ENCODE results near the gene MID1.

MID1 gene

GRCh38 chrX:10507876-10508275, 112.5 kb downstream of the MID1 start:
- Histone ChIP-seq H3K27me3 (ENCODE audit: low read depth, low read length) (no peaks in the 10 kb centered on the region), H3K36me3 (ENCODE audit: control insufficient read depth in 1 of 2, insufficient read depth in 2 of 2, low read length in 2 of 2) (no peaks in the 10 kb centered on the region), H3K4me3 (ENCODE audit: low read depth in 1 of 2, low read length in 2 of 2) (no peak overlapping the region), H3K4me1 (ENCODE audit: control insufficient read depth in 1 of 2, insufficient read depth in 2 of 2, low read length in 2 of 2) (peaks cover 0 to 7% of the 10 kb centered on the region in 2 donors), H3K27ac (ENCODE audit: low read length) (no peak overlapping the region), H3K9me3 (ENCODE audit: control insufficient read depth in 1 of 2, low read length in 2 of 2) (no peaks in the 10 kb centered on the region)

DNA sequence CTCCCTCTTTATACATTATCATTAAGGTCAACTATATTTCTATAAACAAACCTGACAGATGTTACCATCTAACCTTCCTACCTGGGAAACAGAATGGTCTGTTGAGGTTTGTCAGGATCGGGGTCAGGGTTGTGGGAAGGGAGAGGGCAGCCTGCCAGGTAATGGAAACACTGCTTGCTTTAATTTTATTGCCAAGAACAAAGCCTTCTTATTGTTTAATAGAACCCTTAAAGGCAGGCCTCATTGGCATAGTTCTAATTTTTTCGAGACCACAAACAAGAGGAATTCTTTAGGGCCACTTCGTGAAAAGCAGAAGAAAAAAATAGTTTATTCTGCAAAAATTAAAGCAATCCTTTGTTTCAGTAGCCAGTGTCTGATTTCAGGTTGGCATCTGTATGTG, 113.2 kb downstream of the MID1 start:
- Histone ChIP-seq H3K4me1 (ENCODE audit: control insufficient read depth in 1 of 2, insufficient read depth in 2 of 2, low read length in 2 of 2) (peaks cover 0 to 12% of the 10 kb centered on the region in 2 donors), H3K27me3 (ENCODE audit: low read depth, low read length) (no peaks in the 10 kb centered on the region), H3K36me3 (ENCODE audit: control insufficient read depth in 1 of 2, insufficient read depth in 2 of 2, low read length in 2 of 2) (no peaks in the 10 kb centered on the region), H3K4me3 (ENCODE audit: low read depth in 1 of 2, low read length in 2 of 2) (no peak overlapping the region), H3K9me3 (ENCODE audit: control insufficient read depth in 1 of 2, low read length in 2 of 2) (no peaks in the 10 kb centered on the region), H3K27ac (ENCODE audit: low read length) (no peak overlapping the region)

GRCh38 chrX:10506781-10507180, 113.6 kb downstream of the MID1 start:
- H3K4me1 ChIP-seq (ENCODE audit: control insufficient read depth in 1 of 2, insufficient read depth in 2 of 2, low read length in 2 of 2): peaks cover 0 to 12% of the 10 kb centered on the region in 2 donors
- H3K9me3 ChIP-seq (ENCODE audit: control insufficient read depth in 1 of 2, low read length in 2 of 2): no peaks in the 10 kb centered on the region
- H3K4me3 ChIP-seq (ENCODE audit: low read depth in 1 of 2, low read length in 2 of 2): no peak overlapping the region
- H3K36me3 ChIP-seq (ENCODE audit: control insufficient read depth in 1 of 2, insufficient read depth in 2 of 2, low read length in 2 of 2): no peaks in the 10 kb centered on the region
- H3K27ac ChIP-seq (ENCODE audit: low read length): no peak overlapping the region
- no peaks in the 10 kb centered on the region for H3K27me3 ChIP-seq (ENCODE audit: low read depth, low read length)

DNA sequence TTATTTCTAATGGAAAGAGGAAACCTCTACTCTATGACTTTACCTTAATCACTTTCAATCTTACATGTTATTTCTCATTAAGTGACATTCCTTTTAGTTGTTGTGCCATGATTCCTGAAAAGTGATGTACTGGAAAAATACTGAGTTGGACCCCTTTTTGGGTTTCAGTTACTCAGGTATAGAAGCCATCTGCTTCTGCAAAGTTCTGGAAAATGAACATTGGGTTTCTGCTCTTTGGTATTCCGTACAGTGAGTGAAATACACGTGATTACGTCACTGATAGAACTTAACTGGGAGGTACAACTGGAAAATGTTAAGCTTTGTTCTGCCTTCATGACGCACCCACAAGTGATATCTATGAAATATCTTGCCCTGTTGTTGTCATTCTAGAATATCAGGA, 114.7 kb downstream of the MID1 start:
- no peak overlapping the region for H3K27ac ChIP-seq (ENCODE audit: low read length)
- no peak overlapping the region for H3K4me3 ChIP-seq (ENCODE audit: low read depth in 1 of 2, low read length in 2 of 2)
- no peaks in the 10 kb centered on the region for H3K27me3 ChIP-seq (ENCODE audit: low read depth, low read length)
- no peaks in the 10 kb centered on the region for H3K9me3 ChIP-seq (ENCODE audit: control insufficient read depth in 1 of 2, low read length in 2 of 2)
- no peaks in the 10 kb centered on the region for H3K36me3 ChIP-seq (ENCODE audit: control insufficient read depth in 1 of 2, insufficient read depth in 2 of 2, low read length in 2 of 2)
- peaks cover 0 to 12% of the 10 kb centered on the region in 2 donors for H3K4me1 ChIP-seq (ENCODE audit: control insufficient read depth in 1 of 2, insufficient read depth in 2 of 2, low read length in 2 of 2)

GRCh38 chrX:10502961-10503360, 117.4 kb downstream of the MID1 start:
- Histone ChIP-seq H3K9me3 (ENCODE audit: control insufficient read depth in 1 of 2, low read length in 2 of 2) (no peaks in the 10 kb centered on the region), H3K4me3 (ENCODE audit: low read depth in 1 of 2, low read length in 2 of 2) (no peak overlapping the region), H3K27ac (ENCODE audit: low read length) (no peak overlapping the region), H3K36me3 (ENCODE audit: control insufficient read depth in 1 of 2, insufficient read depth in 2 of 2, low read length in 2 of 2) (no peaks in the 10 kb centered on the region), H3K4me1 (ENCODE audit: control insufficient read depth in 1 of 2, insufficient read depth in 2 of 2, low read length in 2 of 2) (peaks cover 0 to 12% of the 10 kb centered on the region in 2 donors), H3K27me3 (ENCODE audit: low read depth, low read length) (no peaks in the 10 kb centered on the region)

DNA sequence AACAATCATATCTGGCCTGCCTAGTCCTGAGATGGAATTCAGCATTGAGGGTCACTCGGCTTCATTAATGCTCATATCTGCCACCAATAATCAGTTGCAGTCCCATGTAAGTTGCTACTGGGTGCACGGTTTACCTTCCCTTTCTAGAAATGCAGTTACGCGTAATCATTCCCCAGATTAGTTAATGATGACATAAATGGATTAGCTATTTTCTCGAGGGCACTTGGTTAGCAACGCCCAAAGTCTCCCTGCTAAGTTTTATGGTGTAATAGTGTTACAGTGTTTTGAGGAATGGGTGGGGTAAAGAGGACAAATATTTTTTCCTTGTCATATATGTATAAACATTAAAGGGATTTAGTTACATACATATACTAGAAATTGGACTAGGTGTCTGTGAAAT, 118.8 kb downstream of the MID1 start:
- Histone ChIP-seq H3K4me1 (ENCODE audit: control insufficient read depth in 1 of 2, insufficient read depth in 2 of 2, low read length in 2 of 2) (peaks cover 0 to 5% of the 10 kb centered on the region in 2 donors), H3K9me3 (ENCODE audit: control insufficient read depth in 1 of 2, low read length in 2 of 2) (no peaks in the 10 kb centered on the region), H3K36me3 (ENCODE audit: control insufficient read depth in 1 of 2, insufficient read depth in 2 of 2, low read length in 2 of 2) (no peaks in the 10 kb centered on the region), H3K27me3 (ENCODE audit: low read depth, low read length) (no peaks in the 10 kb centered on the region), H3K4me3 (ENCODE audit: low read depth in 1 of 2, low read length in 2 of 2) (no peak overlapping the region), H3K27ac (ENCODE audit: low read length) (no peak overlapping the region)

DNA sequence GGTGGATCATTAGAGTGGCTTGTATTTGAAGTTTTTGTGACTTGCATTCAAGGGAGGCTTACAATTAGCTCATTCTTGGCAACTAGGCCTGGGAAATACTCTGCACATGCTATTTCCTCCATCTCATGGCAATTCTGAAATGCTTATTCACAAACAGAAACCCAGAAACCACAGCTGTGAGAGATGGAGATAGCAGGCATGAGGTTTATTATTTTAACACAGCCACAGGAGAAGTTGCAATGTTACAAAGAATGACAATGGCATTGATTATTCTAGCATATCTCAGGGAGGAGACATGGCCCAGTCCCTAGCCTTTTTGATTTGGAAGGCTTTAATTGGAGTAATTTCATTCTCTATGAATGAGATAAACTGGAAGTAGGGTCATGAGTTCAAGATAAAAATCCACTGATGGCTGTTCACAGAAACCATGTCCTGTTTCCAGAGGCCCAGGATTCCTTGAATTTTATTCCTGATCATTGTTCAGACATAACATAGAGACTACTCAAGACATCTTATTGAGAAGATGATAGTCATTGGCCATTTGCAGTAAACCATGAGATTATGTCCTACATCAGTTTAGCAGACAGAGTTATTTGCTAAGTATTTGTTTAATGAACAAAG, 123.9 kb downstream of the MID1 start:
- H3K36me3 ChIP-seq (ENCODE audit: control insufficient read depth in 1 of 2, insufficient read depth in 2 of 2, low read length in 2 of 2): no peaks in the 10 kb centered on the region
- no peaks in the 10 kb centered on the region for H3K4me1 ChIP-seq (ENCODE audit: control insufficient read depth in 1 of 2, insufficient read depth in 2 of 2, low read length in 2 of 2)
- H3K9me3 ChIP-seq (ENCODE audit: control insufficient read depth in 1 of 2, low read length in 2 of 2): no peaks in the 10 kb centered on the region
- no peaks in the 10 kb centered on the region for H3K27me3 ChIP-seq (ENCODE audit: low read depth, low read length)
- H3K27ac ChIP-seq (ENCODE audit: low read length): no peak overlapping the region
- no peak overlapping the region for H3K4me3 ChIP-seq (ENCODE audit: low read depth in 1 of 2, low read length in 2 of 2)

- H3K27me3 ChIP-seq (ENCODE audit: low read depth, low read length): no peaks in the 10 kb centered on the region
- H3K4me1 ChIP-seq (ENCODE audit: control insufficient read depth in 1 of 2, insufficient read depth in 2 of 2, low read length in 2 of 2): no peaks in the 10 kb centered on the region
- no peak overlapping the region for H3K27ac ChIP-seq (ENCODE audit: low read length)
- no peak overlapping the region for H3K4me3 ChIP-seq (ENCODE audit: low read depth in 1 of 2, low read length in 2 of 2)
- H3K9me3 ChIP-seq (ENCODE audit: control insufficient read depth in 1 of 2, low read length in 2 of 2): no peaks in the 10 kb centered on the region
- H3K36me3 ChIP-seq (ENCODE audit: control insufficient read depth in 1 of 2, insufficient read depth in 2 of 2, low read length in 2 of 2): no peaks in the 10 kb centered on the region
These were observed 124.7 kb downstream of the MID1 start for GRCh38 chrX:10495677-10496076.

DNA sequence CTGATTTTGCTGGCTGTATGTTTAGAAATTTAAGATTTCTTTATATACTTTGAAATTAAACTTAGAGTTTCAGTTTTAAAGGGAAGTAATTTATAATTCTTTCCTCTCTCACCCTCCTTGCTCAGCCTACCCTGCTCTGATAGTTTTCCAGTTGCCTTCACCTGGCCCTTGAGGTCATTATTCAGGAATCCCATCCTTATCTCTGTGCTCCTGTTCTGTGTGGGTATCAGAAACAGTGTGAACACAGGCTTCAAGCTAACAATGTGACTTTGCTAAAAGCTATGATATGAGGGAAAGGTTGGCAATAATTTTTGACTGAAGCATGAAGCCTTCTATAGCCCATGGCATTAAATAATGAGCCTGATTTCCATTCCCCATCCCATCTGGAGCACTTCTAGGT, 128.1 kb downstream of the MID1 start:
- Histone ChIP-seq H3K36me3 (ENCODE audit: control insufficient read depth in 1 of 2, insufficient read depth in 2 of 2, low read length in 2 of 2) (no peaks in the 10 kb centered on the region), H3K27me3 (ENCODE audit: low read depth, low read length) (no peaks in the 10 kb centered on the region), H3K9me3 (ENCODE audit: control insufficient read depth in 1 of 2, low read length in 2 of 2) (no peaks in the 10 kb centered on the region), H3K27ac (ENCODE audit: low read length) (no peak overlapping the region), H3K4me3 (ENCODE audit: low read depth in 1 of 2, low read length in 2 of 2) (no peak overlapping the region), H3K4me1 (ENCODE audit: control insufficient read depth in 1 of 2, insufficient read depth in 2 of 2, low read length in 2 of 2) (no peaks in the 10 kb centered on the region)

- Histone ChIP-seq H3K27ac (ENCODE audit: low read length) (no peak overlapping the region), H3K36me3 (ENCODE audit: control insufficient read depth in 1 of 2, insufficient read depth in 2 of 2, low read length in 2 of 2) (no peaks in the 10 kb centered on the region), H3K27me3 (ENCODE audit: low read depth, low read length) (no peaks in the 10 kb centered on the region)
These were observed 134.0 kb downstream of the MID1 start for GRCh38 chrX:10486373-10486772.

DNA sequence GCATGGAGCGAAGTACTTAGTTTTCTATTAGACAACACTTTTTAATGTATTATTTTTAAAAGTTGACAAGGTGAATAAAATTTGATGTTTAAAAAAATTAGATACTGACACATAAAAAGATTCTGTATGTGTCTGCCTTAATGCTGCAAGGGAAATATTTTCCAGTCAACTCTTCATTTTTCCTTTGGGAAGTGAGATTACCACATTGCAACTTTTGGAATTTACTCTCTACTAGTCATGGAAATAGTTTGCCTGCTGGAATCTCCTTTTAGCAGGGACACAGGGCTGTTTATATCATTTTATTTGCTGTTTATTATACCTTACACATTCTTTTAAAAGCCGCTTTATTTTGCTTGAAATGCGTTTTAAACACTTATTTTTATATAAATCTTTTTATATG, 135.1 kb downstream of the MID1 start:
- Histone ChIP-seq H3K36me3 (ENCODE audit: control insufficient read depth in 1 of 2, insufficient read depth in 2 of 2, low read length in 2 of 2) (peaks cover 0 to 3% of the 10 kb centered on the region in 2 donors), H3K4me3 (ENCODE audit: low read depth in 1 of 2, low read length in 2 of 2) (no peak overlapping the region), H3K27ac (ENCODE audit: low read length) (no peak overlapping the region), H3K27me3 (ENCODE audit: low read depth, low read length) (no peaks in the 10 kb centered on the region), H3K4me1 (ENCODE audit: control insufficient read depth in 1 of 2, insufficient read depth in 2 of 2, low read length in 2 of 2) (peaks cover 0 to 9% of the 10 kb centered on the region in 2 donors), H3K9me3 (ENCODE audit: control insufficient read depth in 1 of 2, low read length in 2 of 2) (no peaks in the 10 kb centered on the region)

More at GRCh38 chrX:10486373-10486772, 134.0 kb downstream of the MID1 start:
- Histone ChIP-seq H3K9me3 (ENCODE audit: control insufficient read depth in 1 of 2, low read length in 2 of 2) (no peaks in the 10 kb centered on the region), H3K4me1 (ENCODE audit: control insufficient read depth in 1 of 2, insufficient read depth in 2 of 2, low read length in 2 of 2) (peaks cover 0 to 9% of the 10 kb centered on the region in 2 donors), H3K4me3 (ENCODE audit: low read depth in 1 of 2, low read length in 2 of 2) (no peak overlapping the region)

DNA sequence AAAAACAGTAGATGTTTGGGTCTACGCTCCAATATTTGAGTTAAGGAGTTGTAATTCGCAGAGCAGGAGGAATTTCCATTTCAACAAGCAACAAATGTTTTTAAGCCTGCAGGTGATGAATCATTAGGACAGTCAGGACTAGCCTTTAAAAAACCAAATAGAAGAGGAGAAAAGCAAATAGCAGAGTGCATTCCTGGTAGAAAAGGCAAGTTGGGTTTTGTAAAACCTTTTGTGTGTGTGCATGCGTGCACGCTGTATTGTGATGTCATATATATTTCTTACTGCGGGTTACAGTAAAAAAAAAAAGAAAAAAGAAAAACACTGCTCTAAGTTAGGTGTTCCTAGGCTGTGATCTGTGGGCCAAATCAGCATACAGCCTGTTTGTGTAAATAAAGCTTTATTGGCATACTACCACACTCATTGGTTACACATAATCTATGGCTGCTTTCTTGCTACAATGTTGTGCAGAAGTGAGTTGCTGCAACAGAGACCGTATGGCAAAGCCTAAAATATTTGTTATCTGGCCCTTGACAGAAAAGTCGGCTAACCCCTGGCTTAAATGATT, 135.6 kb downstream of the MID1 start:
- Histone ChIP-seq H3K27ac (ENCODE audit: low read length) (peak overlapping the region; percentile 1), H3K27me3 (ENCODE audit: low read depth, low read length) (no peaks in the 10 kb centered on the region), H3K9me3 (ENCODE audit: control insufficient read depth in 1 of 2, low read length in 2 of 2) (no peaks in the 10 kb centered on the region), H3K36me3 (ENCODE audit: control insufficient read depth in 1 of 2, insufficient read depth in 2 of 2, low read length in 2 of 2) (peaks cover 3 to 6% of the 10 kb centered on the region in 2 donors), H3K4me1 (ENCODE audit: control insufficient read depth in 1 of 2, insufficient read depth in 2 of 2, low read length in 2 of 2) (peaks cover 0 to 9% of the 10 kb centered on the region in 2 donors), H3K4me3 (ENCODE audit: low read depth in 1 of 2, low read length in 2 of 2) (no peak overlapping the region)

All from muscle layer of duodenum (tissue), 2 donors.